OCI-LY1 (cell line): Measurements from ENCODE around the gene ATP6AP1.

Source experiments
- CTCF ChIP-seq: fragments of 200-600 bp; sonication (generic), shearing (Covaris generic); IDR thresholded peaks from 2 replicates; pipeline ENCODE4 v1.5.1; 2017; ENCODE audit warnings: mild to moderate bottlenecking, antibody characterized with exemption, low read length, moderate library complexity, mixed read lengths
- EZH2 ChIP-seq: fragments of 200-600 bp; sonication (generic), shearing (Covaris generic); IDR thresholded peaks from 2 replicates; pipeline ENCODE4 v1.8.0; 2017; ENCODE audit warnings: borderline replicate concordance, mixed run types, mild to moderate bottlenecking, antibody characterized with exemption, low read length, moderate library complexity, mixed read lengths

GRCh38 chrX:154472685-154473632 is 44.5 kb downstream of the ATP6AP1 start:
- TF ChIP-seq CTCF: no peak
- TF ChIP-seq EZH2: no peak
